Stimulated activated CD8-positive, alpha-beta memory T cell treated with anti-CD3 and anti-CD28 coated beads, Interleukin-12 subunit alpha, Interleukin-12 subunit beta, amount 100 ng/mL, for 24 hours (primary cell): Measurements from ENCODE around the gene TMEM169.
"Not testable (repeated sequence)": the region's sequence is repeated elsewhere in the genome, so short reads cannot be mapped to it uniquely, and the experiment has no call there.

ENCODE experiments used
- DNase-seq: peaks from one replicate; pipeline ENCODE4 v3.0.0-alpha.2; 2020; ENCODE audit errors: extremely low read depth

The TMEM169 gene

DNA sequence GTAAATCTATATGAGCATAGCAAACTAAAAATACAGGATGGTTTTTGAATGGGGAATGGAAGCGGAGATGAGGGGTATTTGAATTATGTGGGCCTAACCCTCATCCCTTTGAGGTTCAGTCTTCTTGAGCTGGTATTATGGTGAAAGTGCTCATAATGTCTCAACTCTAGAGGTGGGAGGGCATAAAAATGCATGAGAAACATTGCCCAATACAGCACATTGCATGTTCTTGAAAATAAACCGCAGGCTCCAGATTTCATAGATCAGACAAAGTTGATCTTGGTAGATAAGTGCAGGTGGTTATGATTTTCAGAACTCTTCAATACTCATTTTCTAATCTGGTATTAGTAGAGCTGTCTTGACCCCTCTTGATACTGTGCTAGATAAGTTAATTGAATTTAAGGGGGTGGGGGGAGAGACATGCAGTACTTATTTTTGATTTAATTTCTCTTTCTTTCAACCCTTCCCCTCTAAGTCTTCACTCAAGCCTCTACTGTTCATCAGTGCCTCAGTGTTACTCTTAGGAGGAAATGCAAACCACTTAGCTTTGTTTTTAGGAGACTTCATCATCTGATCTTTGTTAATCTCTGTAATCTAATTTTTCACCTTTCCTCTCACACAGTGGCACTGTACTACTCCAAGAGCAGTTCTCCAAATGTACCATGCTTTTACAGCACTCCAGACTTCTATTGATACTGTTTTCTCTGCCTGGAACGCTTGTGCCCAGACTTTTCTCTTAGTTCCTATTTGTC lies 49.6 kb downstream of the TMEM169 start:
- no peak for DNase-seq

DNA sequence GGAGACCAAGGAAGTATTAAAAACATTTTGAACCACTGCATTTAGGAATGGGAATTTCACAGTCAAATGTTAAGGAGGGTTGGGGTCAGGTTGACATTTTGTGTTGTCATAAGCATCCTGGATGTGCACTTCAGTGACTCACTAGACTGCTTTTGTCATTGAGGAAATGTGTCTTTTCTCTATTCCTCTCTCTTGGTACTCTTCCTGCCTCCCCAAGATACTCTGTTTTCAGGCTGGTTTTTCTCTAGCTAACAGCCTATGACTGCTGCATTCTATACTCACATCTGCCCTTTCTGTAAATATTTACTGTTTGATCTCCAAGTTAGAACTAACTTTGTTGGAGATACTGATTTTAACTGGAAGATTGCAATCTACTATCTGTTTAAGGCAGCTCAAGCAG lies 50.9 kb downstream of the TMEM169 start:
- no peak for DNase-seq

DNA sequence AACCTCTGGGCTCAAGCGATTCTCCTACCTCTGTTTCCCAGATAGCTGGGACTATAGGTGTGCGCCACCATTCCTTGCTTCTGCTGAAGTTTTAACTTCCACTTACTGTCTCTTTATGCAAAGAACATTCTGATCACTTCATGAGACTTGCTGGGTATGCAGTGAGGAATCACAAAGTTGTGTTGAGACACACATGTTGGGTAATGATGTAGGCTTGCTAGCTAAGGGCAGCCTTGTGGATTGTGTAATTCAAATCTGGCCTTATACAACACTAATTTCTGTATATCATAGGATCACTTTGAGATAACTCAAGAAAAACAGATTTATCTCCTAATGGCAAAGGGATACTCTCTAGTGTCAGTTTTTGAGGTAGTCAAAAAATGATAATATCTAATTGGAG lies 51.7 kb downstream of the TMEM169 start:
- no peak for DNase-seq

DNA sequence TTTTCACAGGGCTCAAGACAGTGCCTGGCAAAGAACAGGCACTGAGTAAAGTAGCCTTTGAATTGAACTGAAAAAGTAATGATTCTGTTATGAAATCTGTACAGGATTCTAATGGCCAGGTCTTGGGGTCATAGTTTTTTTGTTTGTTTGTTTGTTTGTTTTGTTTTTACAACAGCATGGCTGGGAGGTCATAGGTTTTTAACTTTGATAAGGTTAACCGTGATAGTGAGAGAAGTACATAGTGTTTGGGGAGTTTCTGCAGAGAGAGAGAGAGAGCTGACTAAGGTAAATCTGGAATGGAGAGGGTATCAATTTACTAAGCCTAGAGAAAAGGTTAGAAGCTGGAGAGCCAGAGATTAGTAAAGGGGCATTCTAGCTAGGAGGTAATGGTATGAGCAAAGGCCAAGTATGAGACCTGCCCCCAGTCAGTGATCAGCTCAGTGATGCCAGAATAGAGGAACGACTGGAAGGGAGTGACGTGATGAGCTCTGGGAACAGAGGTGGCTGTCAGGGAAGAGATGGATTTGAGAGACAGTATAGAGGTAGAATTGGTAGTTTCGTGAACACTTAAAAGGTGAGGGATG lies 53.3 kb downstream of the TMEM169 start:
- DNase-seq = no peak

DNA sequence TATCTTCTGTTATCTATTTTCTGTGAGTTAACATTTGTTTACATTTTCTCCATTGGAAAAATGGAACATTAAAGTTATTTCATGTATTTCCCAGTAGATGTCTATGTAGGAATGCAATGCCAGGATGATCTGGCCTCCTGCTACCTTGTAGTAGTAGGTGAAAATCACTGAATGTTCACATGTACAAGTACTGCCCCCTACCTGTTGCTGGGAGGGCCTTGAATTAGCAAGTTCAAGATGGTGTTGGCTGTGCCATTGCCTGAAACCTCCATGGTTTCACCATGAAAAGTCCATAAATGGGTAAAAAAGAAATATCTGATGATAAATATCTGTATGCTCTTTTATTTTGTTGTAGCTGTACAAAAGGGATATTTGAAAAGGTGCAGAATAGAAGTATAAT lies 58.2 kb downstream of the TMEM169 start:
- DNase-seq = no peak

DNA sequence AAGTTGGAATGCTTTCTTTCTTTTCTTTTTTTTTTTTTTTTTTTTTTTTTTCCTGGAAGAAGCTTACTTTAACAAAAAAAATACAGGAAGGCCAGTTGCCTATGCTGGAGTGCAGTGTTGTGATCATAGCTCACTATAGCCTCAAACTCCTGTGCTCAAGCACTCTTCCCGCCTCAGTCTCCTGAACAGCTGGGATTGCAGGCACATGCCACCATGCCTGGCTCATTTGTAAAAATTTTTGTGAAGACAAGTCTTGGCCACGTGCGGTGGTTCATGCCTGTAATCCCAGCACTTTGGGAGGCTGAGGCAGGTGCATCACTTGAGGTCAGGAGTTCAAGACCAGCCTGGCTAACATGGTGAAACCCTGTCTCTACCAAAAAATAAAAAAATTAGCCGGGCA lies 59.8 kb downstream of the TMEM169 start:
- not testable (repeated sequence) for DNase-seq

DNA sequence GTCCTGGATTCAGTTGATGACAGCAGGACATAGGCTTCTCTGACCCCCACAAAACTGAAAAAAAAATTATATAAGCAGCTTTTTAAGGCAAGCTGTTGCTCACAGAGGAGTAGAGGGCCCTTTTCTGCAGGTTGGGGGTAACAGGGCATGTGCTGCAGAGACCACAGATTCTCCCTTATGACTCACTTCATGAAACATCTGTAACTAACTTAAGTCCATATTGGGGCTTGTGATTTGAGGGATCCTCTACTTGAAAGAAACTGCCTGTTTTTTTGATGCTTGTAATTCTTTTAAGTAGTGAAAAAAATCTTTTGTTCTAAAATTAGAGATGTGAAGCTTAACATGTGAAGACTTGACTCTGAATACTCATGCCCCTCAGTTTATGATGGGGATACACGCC lies 60.8 kb downstream of the TMEM169 start:
- no peak for DNase-seq

DNA sequence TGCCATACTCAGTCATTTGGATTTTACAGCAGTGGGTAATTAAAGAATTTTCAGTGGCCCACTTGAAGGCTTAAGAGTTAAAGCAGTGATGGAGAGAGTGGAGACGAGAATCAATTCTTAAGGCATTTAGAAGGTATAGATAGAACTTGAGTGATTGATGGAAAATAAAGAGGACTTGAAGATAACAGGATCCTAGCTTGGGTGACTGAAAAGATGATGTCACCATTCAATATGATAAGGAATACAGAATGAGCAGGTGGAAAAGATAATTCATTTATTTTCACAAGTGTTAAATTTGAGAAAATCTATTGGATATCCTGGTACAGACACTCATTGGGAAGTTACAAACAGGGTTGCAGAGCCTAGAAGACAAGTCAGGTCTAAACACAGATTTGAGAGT lies 62.7 kb downstream of the TMEM169 start:
- DNase-seq = no peak

DNA sequence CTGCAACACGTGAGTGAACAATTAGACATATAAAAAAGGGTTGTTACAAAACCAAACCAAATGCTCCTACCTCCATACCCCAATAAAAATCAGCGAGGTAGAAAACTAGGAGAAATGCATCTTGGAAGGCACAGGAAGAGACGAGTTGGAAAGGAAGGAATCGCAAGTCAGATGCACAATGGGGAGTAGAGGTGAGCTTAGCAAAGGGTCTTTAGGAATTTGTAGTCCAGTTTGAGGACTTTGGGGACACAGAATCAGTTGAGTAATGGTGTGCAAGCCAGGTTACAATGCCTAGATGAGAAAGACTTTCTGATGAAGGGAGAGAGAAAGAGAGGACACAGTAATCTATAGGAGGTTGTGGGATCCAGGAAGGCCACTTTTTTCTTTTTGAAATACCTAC lies 63.1 kb downstream of the TMEM169 start:
- no peak for DNase-seq

DNA sequence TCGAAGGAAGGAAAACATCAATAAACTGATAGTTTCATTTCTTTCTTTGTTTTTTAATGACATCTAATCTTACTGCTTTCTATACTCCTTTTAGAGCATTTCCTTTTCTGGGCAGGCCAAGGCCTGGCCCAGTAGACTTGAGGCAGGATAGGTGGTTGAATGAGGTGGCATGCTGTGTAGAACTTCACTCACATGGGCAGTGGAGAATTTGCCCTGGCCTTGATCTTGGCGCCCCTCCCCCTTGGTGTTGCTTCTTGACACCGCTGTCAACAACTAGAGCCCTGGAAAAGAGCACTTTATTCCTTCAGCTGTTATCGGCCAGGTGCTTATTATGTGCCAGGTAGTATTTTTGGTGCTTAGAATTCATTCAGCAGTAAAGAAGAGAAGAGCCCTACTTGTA lies 64.9 kb downstream of the TMEM169 start:
- DNase-seq = no peak

DNA sequence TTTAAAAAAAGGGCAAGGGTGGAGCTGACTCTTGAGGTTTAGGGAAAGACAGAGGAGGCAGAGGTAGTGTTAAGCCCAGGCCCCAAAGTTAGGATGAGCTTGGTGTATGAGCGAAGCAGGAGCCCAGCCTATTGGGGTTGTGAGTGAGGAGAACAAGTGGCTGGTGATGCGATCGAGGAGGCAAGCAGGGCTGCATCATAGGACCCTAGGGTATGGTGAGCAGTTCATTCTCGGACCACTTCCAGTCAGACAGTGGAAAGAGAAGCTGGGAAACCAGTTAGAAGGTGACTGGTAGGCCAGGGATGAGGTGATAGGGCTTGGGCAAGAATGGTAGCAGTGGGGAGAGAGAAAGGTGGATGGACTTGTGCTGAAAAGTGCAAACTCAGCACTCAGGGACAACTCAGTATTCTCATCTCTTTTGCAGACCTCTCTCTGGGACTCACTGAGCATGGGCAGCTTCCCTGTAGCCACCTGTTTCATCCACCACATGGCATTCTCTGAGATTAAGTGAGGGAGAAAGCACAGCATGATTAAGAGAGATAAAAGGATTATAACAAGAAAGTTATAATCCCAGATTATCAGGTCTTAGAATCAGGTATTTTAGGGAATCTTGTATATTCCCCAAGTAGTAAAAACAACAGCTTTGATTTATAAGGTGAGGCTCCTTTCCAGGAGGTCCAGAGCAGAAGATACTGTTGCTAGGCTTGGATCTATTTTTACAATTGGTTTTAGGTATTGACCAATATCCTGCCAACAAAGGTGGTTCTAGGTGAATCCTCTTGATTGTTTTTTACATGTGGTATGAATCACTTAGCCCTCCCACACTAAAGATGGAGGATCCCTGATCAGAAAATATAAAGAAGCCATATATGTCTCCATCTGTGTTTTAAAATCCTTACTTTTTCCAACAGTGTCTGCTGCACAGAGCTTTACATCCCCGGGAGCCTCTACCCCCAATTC lies 65.7 kb downstream of the TMEM169 start:
- no peak for DNase-seq

DNA sequence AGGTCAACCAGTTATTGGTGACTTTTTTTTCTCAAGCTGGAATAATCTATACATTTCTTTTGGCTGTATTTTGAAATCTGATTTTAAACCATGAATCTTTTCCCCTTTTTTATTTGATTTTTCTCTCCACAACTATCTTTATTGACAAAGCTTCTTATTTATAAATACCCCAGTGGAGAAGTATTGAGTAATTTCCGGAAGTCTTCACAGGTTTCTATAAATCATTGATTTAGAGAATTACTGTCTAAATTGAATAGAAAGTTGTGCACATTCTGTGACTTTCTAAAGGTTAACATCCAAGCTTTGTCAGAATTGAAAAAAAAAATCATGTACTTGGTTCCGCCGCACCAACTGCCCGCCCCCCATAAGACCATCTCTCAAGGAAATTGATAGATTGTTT lies 67.3 kb downstream of the TMEM169 start:
- DNase-seq = no peak

DNA sequence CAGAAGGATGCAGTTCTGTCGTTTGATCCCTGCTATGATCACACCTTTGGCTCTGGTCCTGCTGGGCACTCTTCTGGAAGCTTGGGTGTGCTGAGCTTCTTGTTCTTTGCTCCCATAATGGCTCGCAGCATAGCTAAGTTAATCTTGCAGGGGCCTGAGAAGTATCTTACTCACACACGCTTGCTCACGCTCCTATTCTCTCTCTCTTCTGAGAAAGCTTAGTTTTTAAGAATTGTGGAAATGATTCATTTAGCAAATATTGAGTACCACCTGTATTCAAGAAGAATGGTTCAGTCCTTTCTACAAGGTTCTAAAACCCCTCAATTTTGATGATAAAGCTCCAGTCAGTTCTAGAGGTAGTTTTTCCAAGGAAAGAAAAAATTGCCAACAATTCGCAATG lies 68.0 kb downstream of the TMEM169 start:
- DNase-seq = no peak

DNA sequence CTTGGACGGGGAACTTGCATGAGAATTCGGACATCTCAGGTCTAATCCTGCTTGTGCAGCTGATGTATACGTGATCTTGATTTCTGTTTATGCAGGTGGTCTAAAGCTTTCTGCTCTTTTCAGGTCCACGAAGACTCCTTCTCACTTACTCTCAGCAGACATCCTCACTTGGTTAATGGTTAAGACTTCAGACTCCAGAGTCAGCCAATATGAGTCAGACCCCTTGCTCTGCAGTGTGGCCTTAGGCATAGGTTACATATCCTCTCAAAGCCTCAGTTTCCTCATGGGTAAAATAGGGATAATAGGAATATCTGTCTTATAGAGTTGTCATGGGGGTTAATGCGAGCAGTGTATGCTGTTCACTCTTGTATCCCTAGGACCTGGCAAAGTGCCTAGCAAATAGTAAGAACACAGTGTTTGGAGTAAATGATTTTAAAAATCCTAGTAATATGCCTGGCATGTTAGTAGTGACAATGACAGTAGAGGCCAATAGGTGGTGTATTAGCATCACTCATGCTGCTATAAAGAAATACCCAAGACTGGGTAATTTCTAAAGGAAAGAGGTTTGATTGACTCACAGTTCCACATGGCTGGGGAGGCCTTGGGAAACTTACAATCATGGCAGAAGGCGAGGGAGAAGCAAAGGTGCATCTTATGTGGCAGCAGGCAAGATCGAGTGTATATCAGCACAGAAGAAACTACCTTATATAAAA lies 69.8 kb downstream of the TMEM169 start:
- DNase-seq = no peak
